GM23248 (cell line): ENCODE results near the gene MS4A4E.

Experiments used
- EZH2 ChIP-seq: fragments of 200-600 bp; sonication (generic); IDR thresholded peaks from 2 replicates; pipeline ENCODE4 v1.6.1; 2018; ENCODE audit warnings: antibody characterized with exemption, mild to moderate bottlenecking; ENCODE audit not compliant: insufficient read depth, poor library complexity, severe bottlenecking
- EZH2phosphoT487 ChIP-seq: fragments of 200-600 bp; sonication (generic); IDR thresholded peaks from 2 replicates; pipeline ENCODE4 v1.6.1; 2018; ENCODE audit warnings: antibody characterized with exemption, moderate library complexity, mild to moderate bottlenecking, low read depth; ENCODE audit not compliant: insufficient read depth

DNA sequence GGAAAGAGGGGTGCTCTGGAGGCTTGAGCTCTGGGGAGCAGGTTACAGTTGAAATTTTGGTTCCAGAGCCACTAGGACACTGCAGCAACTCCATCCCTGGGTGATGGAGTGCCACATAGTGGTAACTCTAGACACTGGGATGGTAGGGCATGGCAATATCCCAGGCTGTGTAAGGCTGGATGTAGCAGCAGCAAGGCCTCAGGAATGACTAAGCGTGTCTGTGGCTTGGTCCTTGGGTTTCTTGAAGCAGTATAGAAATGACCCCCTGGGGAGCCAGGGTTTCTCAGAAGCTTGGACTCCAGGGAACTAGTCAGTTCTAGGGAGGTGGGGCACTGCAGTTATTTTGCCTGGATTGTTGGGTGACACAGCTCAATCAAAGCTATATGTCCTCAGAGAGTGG is 45.6 kb upstream of the MS4A4E start:
- no peak for TF ChIP-seq EZH2
- TF ChIP-seq EZH2phosphoT487: no peak
